CD4-positive, alpha-beta T cell treated with Interleukin-15 for 4 hours (primary cell): Measurements from ENCODE around the gene GNAL.
"Not testable (repeated sequence)": the region's sequence is repeated elsewhere in the genome, so short reads cannot be mapped to it uniquely, and the experiment has no call there.

Experiments
- DNase-seq: peaks from one replicate; pipeline ENCODE4 v3.0.0-alpha.2; 2020; ENCODE audit warnings: low spot score

GNAL gene

GRCh38 chr18:11688972-11689668, at the start of gene GNAL:
GNAL (plus strand) TSS chr18:11689264; CDS start chr18:11689564, 300 bp downstream.
- peak; percentile 31 for DNase-seq

- DNase-seq: not testable (repeated sequence)
These were observed 41.8 kb upstream of the GNAL start for GRCh38 chr18:11647310-11647709.

GRCh38 chr18:11647804-11648203, 41.3 kb upstream of the GNAL start:
- not testable (repeated sequence) for DNase-seq

GRCh38 chr18:11649839-11650238, 39.2 kb upstream of the GNAL start:
- DNase-seq: no peak

- DNase-seq: no peak
These were observed 37.2 kb upstream of the GNAL start for GRCh38 chr18:11651899-11652298.

GRCh38 chr18:11653521-11653920, 35.5 kb upstream of the GNAL start:
- no peak for DNase-seq

GRCh38 chr18:11654736-11655605, 34.1 kb upstream of the GNAL start:
- peak; percentile 11 for DNase-seq

GRCh38 chr18:11655606-11655932, 33.5 kb upstream of the GNAL start:
- no peak for DNase-seq

- no peak for DNase-seq
These were observed 31.9 kb upstream of the GNAL start for GRCh38 chr18:11657152-11657551.

- DNase-seq: no peak
These were observed 31.5 kb upstream of the GNAL start for GRCh38 chr18:11657554-11657953.

GRCh38 chr18:11658019-11658418, 31.0 kb upstream of the GNAL start:
- no peak for DNase-seq

- DNase-seq: no peak
These were observed 30.1 kb upstream of the GNAL start for GRCh38 chr18:11658989-11659388.

GRCh38 chr18:11660691-11661090, 28.4 kb upstream of the GNAL start:
- DNase-seq: no peak

GRCh38 chr18:11661430-11661829, 27.6 kb upstream of the GNAL start:
- DNase-seq: no peak

GRCh38 chr18:11663439-11664029, 25.5 kb upstream of the GNAL start:
- no peak for DNase-seq

- DNase-seq: no peak
These were observed 24.8 kb upstream of the GNAL start for GRCh38 chr18:11664286-11664685.

GRCh38 chr18:11665146-11665545, 23.9 kb upstream of the GNAL start:
- no peak for DNase-seq

GRCh38 chr18:11665587-11665986, 23.5 kb upstream of the GNAL start:
- no peak for DNase-seq

GRCh38 chr18:11666176-11666575, 22.9 kb upstream of the GNAL start:
- DNase-seq: no peak

- DNase-seq: no peak
These were observed 22.2 kb upstream of the GNAL start for GRCh38 chr18:11666831-11667230.

GRCh38 chr18:11667578-11667977, 21.5 kb upstream of the GNAL start:
- DNase-seq: no peak

- no peak for DNase-seq
These were observed 20.5 kb upstream of the GNAL start for GRCh38 chr18:11668441-11669169.
